Keratinocyte (primary cell): Measurements from ENCODE around the gene MEP1B. TPM values are rescaled to one million over a fixed set of nuclear protein-coding genes. Genes with fewer than 3 reads are reported as not detected.

ENCODE experiments used
- DNase-seq: peaks from one replicate; pipeline ENCODE4 v3.0.0-alpha.2; 2011; ENCODE audit warnings: low read depth, missing footprints, low spot score
- FAIRE-seq: peaks from 2 replicates; lab custom pipeline; 2011; peaks lifted over from hg19 to GRCh38; lab: Jason Lieb, UNC
- H2AFZ ChIP-seq: 2 replicates; pipeline ENCODE4 v1.6.0; 2012; ENCODE audit warnings: low read length, control low read depth, inconsistent platforms; ENCODE audit not compliant: control insufficient read depth
- H3K27ac ChIP-seq: 2 replicates; pipeline ENCODE4 v1.5.1; 2011; ENCODE audit warnings: low read length; ENCODE audit not compliant: control insufficient read depth, insufficient read depth
- H3K27me3 ChIP-seq: 3 replicates; pipeline ENCODE4 v1.6.0; 2011; ENCODE audit warnings: low read length; ENCODE audit not compliant: control insufficient read depth, insufficient read depth; ENCODE audit errors: extremely low read depth
- H3K36me3 ChIP-seq, 2 experiments: 2 replicates in 1 of 2; 3 replicates in 1 of 2; pipeline ENCODE4 v1.5.1; 2011; ENCODE audit warnings: low read length in 2 of 2, mild to moderate bottlenecking in 1 of 2; ENCODE audit not compliant: control insufficient read depth in 2 of 2, insufficient read depth in 2 of 2; ENCODE audit errors: extremely low read depth in 1 of 2
- H3K4me1 ChIP-seq: 3 replicates; pipeline ENCODE4 v1.5.1; 2011; ENCODE audit warnings: low read length; ENCODE audit not compliant: control insufficient read depth, insufficient read depth; ENCODE audit errors: extremely low read depth
- H3K4me2 ChIP-seq: 3 replicates; pipeline ENCODE4 v1.6.0; 2011; ENCODE audit warnings: low read depth, low read length; ENCODE audit not compliant: control insufficient read depth, insufficient read depth; ENCODE audit errors: extremely low read depth
- H3K4me3 ChIP-seq, 3 experiments: fragments of 200-600 bp in 1 of 3; sonication (generic) in 1 of 3; 2 replicates in 2 of 3; 3 replicates in 1 of 3; pipeline ENCODE4 v1.5.1; 2011 to 2016; ENCODE audit warnings: low read length in 3 of 3, mild to moderate bottlenecking in 3 of 3, control low read depth in 2 of 3, inconsistent platforms in 1 of 3, low read depth in 1 of 3, mixed read lengths in 1 of 3, mixed run types in 1 of 3, moderate library complexity in 1 of 3; ENCODE audit not compliant: control insufficient read depth in 2 of 3, insufficient read depth in 2 of 3; ENCODE audit errors: extremely low read depth in 1 of 3
- H3K79me2 ChIP-seq: 2 replicates; pipeline ENCODE4 v1.6.0; 2012; ENCODE audit warnings: low read length; ENCODE audit not compliant: control insufficient read depth, insufficient read depth
- H3K9ac ChIP-seq: 3 replicates; pipeline ENCODE4 v1.6.0; 2011; ENCODE audit warnings: low read length; ENCODE audit not compliant: control insufficient read depth, insufficient read depth; ENCODE audit errors: extremely low read depth
- H3K9me1 ChIP-seq: 3 replicates; pipeline ENCODE4 v1.6.0; 2011; ENCODE audit warnings: low read length; ENCODE audit not compliant: control insufficient read depth, insufficient read depth; ENCODE audit errors: extremely low read depth
- H3K9me3 ChIP-seq: 2 replicates; pipeline ENCODE4 v1.5.1; 2012; ENCODE audit warnings: low read depth, low read length; ENCODE audit not compliant: control insufficient read depth
- H4K20me1 ChIP-seq: 3 replicates; pipeline ENCODE4 v1.6.0; 2011; ENCODE audit warnings: low read length; ENCODE audit not compliant: control insufficient read depth, insufficient read depth; ENCODE audit errors: extremely low read depth
- CTCF ChIP-seq, 3 experiments: IDR thresholded peaks in 1 of 3; conservative IDR thresholded peaks in 1 of 3; optimal IDR thresholded peaks in 1 of 3; 2 replicates in 2 of 3; 3 replicates in 1 of 3; pipeline versions ENCODE3 to v1.5.1; 2011; ENCODE audit warnings: low read length in 3 of 3, mild to moderate bottlenecking in 3 of 3, moderate library complexity in 2 of 3, control low read depth in 1 of 3, inconsistent platforms in 1 of 3; ENCODE audit not compliant: insufficient read depth in 2 of 3; ENCODE audit errors: extremely low read depth in 1 of 3
- EZH2 ChIP-seq: IDR thresholded peaks from one replicate; pipeline ENCODE4 v1.6.1; 2012; ENCODE audit warnings: inconsistent platforms, mild to moderate bottlenecking, low read length, moderate library complexity
- dilution Hi-C: fragments of 300-500 bp; cut with MboI; formaldehyde crosslinking; loops from one replicate; pipeline ENCODE4 v1.7.0; 2020; ENCODE audit warnings: low sequenced_read_pairs; ENCODE audit not compliant: extremely low pct_ligation_motif_present
- polyA plus RNA-seq, 5 experiments: library from polyadenylated mRNA; depleted of rRNA in 3 of 5; stranded (reverse) in 3 of 5; stranded (forward) in 1 of 5; unstranded in 1 of 5; fragments of >200 nt; gene quantifications; 1 replicate in 1 of 5; 2 replicates in 3 of 5; 3 replicates in 1 of 5; pipeline versions ENCODE4 v1.2.1 to v1.2.3, GENCODE V29; 2011 to 2012; ENCODE audit warnings: missing spikeins in 2 of 5, low read depth in 1 of 5, low replicate concordance in 1 of 5

The MEP1B gene
- polyA plus RNA-seq, 1 donor (not counting 4 experiments of a cell fraction or from before 2014, with no cell fraction given), result 0.03 TPM

DNA sequence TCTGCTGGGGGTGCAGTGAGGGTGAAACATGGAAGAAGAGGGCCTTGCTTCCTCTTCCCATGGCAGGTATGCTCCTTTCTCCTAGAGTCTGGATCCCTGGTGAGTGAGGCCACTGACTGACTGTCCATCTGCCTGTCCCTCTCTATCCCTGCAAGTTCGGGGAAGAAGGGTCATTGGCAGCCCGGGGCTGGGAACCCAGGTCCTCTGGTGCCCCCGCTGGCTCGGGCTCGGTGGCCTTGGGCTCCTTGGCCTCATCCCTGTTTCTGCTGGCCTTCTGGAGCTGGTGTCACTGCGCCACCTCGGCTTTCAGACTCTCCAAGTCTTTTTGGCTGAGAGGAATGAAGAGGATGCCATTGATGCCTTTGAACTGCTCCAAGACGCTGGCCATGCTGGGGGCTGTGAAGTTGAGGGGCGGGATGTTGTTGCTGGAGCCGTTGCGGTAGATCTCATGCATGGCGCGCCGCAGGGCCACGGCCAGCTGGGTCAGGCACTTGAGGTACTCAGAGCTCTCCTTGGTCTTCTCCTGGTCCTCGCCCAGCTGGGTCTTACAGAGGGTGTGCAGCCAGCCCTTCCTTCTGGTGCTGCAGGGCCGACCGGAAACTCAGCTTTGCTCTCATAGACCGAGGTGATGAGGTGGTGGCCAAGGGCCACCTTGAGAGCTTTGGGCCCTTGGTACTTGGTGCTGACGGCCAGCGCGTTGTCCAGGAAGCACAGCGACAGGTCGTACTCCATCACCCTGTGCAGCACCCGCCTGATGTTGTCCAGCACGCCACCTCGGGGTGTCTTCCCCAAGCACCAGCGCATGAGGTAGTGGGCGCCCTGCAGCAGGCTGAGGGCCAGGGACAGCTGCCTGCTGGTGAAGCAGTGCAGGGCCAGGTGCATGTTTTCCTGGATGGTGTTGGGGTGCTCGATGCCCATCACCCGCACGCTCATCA is 6.3 kb downstream of the MEP1B start:
- Histone ChIP-seq H3K4me1 (no peaks in the 10 kb centered on the region), H4K20me1 (no peaks in the 10 kb centered on the region), H3K9me3 (no peaks in the 10 kb centered on the region), H2AFZ (no peak overlapping the region), H3K27ac (no peak overlapping the region), H3K9me1 (no peaks in the 10 kb centered on the region), H3K4me2 (no peak overlapping the region), H3K27me3 (no peaks in the 10 kb centered on the region), H3K9ac (no peak overlapping the region), H3K4me3 (no peak overlapping the region), H3K36me3 (no peaks in the 10 kb centered on the region), H3K79me2 (no peaks in the 10 kb centered on the region)
- dilution Hi-C loops, result no loop called here
- FAIRE-seq, result no peak
- DNase-seq, result no peak
- TF ChIP-seq CTCF (optimal IDR thresholded peaks at IDR 0.05 in 1 of 3, IDR thresholded peaks at IDR 0.05 in 1 of 3, conservative IDR thresholded peaks at IDR 0.05 in 1 of 3; ENCODE audit: extremely low read depth in 1 of 3, insufficient read depth in 2 of 3, low read length in 3 of 3), result no peak

- no peak for TF ChIP-seq EZH2
- TF ChIP-seq CTCF (optimal IDR thresholded peaks at IDR 0.05 in 1 of 3, IDR thresholded peaks at IDR 0.05 in 1 of 3, conservative IDR thresholded peaks at IDR 0.05 in 1 of 3; ENCODE audit: extremely low read depth in 1 of 3, insufficient read depth in 2 of 3, low read length in 3 of 3), result no peak
- dilution Hi-C loops, result no loop called here
Measured at GRCh38 chr18:32200766-32201165, 10.9 kb downstream of the MEP1B start.

More at GRCh38 chr18:32200766-32201165, 10.9 kb downstream of the MEP1B start:
- no peak overlapping the region for H3K27ac ChIP-seq
- H3K9ac ChIP-seq, result no peak overlapping the region
- no peaks in the 10 kb centered on the region for H3K36me3 ChIP-seq
- H3K9me3 ChIP-seq, result no peaks in the 10 kb centered on the region
- no peaks in the 10 kb centered on the region for H3K4me1 ChIP-seq
- H3K27me3 ChIP-seq, result no peaks in the 10 kb centered on the region
- H3K4me3 ChIP-seq, result no peak overlapping the region
- DNase-seq (no peak), FAIRE-seq (no peak)
- no peak overlapping the region for H3K4me2 ChIP-seq
- H2AFZ ChIP-seq, result no peak overlapping the region
- H4K20me1 ChIP-seq, result no peaks in the 10 kb centered on the region
- H3K9me1 ChIP-seq, result no peaks in the 10 kb centered on the region
- no peaks in the 10 kb centered on the region for H3K79me2 ChIP-seq
